ENCODE data around the gene SPOUT1.

DNA sequence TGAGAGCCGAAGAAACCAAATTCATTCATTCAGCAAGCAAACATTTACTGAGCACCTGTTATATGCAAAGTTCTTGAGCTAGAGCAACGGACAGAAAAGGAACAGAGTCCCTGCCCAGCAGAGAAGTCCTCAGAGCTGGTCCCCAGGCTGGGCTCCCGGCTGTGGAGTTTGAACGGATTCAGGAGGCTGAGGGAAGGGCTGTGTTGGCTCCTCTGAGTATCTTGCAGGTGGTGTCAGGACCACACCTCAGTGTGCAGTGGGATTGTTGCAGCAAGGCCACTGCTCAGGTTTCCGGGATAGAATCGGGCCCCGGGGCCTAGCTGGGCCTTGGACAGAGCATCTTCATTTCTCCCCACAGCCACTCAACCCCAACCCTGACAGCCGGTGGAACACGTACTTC lies 37.5 kb downstream of the SPOUT1 start:
- TF ChIP-seq POLR2A (IDR thresholded peaks at IDR 0.05; ENCODE audit: low read depth, low read length): no peak
- TF ChIP-seq EGR1 (IDR thresholded peaks at IDR 0.05; ENCODE audit: borderline replicate concordance in 1 of 2, low read depth in 2 of 2, low read length in 2 of 2): no peak
- TF ChIP-seq, protein P1, sequence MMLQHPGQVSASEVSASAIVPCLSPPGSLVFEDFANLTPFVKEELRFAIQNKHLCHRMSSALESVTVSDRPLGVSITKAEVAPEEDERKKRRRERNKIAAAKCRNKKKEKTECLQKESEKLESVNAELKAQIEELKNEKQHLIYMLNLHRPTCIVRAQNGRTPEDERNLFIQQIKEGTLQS (IDR thresholded peaks at IDR 0.05; ENCODE audit: borderline replicate concordance, extremely low read depth, low read depth, low read length): no peak
- no peak for TF ChIP-seq LARP7 (IDR thresholded peaks at IDR 0.05)
- no peak for TF ChIP-seq NRF1 (conservative IDR thresholded peaks at IDR 0.05; ENCODE audit: low read depth, low read length)
- TF ChIP-seq, protein P2, sequence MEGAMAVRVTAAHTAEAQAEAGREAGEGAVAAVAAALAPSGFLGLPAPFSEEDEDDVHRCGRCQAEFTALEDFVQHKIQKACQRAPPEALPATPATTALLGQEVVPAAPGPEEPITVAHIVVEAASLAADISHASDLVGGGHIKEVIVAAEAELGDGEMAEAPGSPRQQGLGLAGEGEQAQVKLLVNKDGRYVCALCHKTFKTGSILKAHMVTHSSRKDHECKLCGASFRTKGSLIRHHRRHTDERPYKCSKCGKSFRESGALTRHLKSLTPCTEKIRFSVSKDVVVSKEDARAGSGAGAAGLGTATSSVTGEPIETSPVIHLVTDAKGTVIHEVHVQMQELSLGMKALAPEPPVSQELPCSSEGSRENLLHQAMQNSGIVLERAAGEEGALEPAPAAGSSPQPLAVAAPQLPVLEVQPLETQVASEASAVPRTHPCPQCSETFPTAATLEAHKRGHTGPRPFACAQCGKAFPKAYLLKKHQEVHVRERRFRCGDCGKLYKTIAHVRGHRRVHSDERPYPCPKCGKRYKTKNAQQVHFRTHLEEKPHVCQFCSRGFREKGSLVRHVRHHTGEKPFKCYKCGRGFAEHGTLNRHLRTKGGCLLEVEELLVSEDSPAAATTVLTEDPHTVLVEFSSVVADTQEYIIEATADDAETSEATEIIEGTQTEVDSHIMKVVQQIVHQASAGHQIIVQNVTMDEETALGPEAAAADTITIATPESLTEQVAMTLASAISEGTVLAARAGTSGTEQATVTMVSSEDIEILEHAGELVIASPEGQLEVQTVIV (IDR thresholded peaks at IDR 0.05; ENCODE audit: borderline replicate concordance, partially characterized antibody): no peak
- TF ChIP-seq, protein P3, sequence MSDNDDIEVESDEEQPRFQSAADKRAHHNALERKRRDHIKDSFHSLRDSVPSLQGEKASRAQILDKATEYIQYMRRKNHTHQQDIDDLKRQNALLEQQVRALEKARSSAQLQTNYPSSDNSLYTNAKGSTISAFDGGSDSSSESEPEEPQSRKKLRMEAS (IDR thresholded peaks at IDR 0.05; ENCODE audit: low read depth, low read length): no peak
- no peak for TF ChIP-seq BHLHE40 (IDR thresholded peaks at IDR 0.05; ENCODE audit: borderline replicate concordance in 1 of 2, low read depth in 2 of 2, low read length in 1 of 2)
- TF ChIP-seq MTA3 (IDR thresholded peaks at IDR 0.05; ENCODE audit: borderline replicate concordance, low read length): no peak
- TF ChIP-seq NR2C2 (IDR thresholded peaks at IDR 0.05; ENCODE audit: borderline replicate concordance, control insufficient read depth, insufficient read length, low read depth): no peak
- no peak for TF ChIP-seq BCL11A (IDR thresholded peaks at IDR 0.05; ENCODE audit: low read depth, low read length)

Measured in GM12878 (cell line).